Activated naive CD8-positive, alpha-beta T cell (primary cell): Measurements from ENCODE around the gene LEO1.
A peak's percentile ranks its signal among the peaks of the same experiment; 100 is the strongest.
"Not testable (repeated sequence)": the region's sequence is repeated elsewhere in the genome, so short reads cannot be mapped to it uniquely, and the experiment has no call there.

ENCODE experiments used
- H3K27ac Mint-ChIP-seq: one replicate; pipeline ENCODE4 v1.8.0; 2021; ENCODE audit warnings: mixed read lengths
- H3K27me3 Mint-ChIP-seq: one replicate; pipeline ENCODE4 v1.8.0; 2021; ENCODE audit warnings: mixed read lengths
- H3K36me3 Mint-ChIP-seq: one replicate; pipeline ENCODE4 v1.8.0; 2021; ENCODE audit warnings: mixed read lengths
- H3K4me1 Mint-ChIP-seq: one replicate; pipeline ENCODE4 v1.8.0; 2021; ENCODE audit warnings: low read depth, mixed read lengths
- H3K4me3 Mint-ChIP-seq: one replicate; pipeline ENCODE4 v1.8.0; 2021; ENCODE audit warnings: mild to moderate bottlenecking, mixed read lengths
- H3K9me3 Mint-ChIP-seq: one replicate; pipeline ENCODE4 v1.8.0; 2021; ENCODE audit warnings: low read depth, mixed read lengths

Gene LEO1

DNA sequence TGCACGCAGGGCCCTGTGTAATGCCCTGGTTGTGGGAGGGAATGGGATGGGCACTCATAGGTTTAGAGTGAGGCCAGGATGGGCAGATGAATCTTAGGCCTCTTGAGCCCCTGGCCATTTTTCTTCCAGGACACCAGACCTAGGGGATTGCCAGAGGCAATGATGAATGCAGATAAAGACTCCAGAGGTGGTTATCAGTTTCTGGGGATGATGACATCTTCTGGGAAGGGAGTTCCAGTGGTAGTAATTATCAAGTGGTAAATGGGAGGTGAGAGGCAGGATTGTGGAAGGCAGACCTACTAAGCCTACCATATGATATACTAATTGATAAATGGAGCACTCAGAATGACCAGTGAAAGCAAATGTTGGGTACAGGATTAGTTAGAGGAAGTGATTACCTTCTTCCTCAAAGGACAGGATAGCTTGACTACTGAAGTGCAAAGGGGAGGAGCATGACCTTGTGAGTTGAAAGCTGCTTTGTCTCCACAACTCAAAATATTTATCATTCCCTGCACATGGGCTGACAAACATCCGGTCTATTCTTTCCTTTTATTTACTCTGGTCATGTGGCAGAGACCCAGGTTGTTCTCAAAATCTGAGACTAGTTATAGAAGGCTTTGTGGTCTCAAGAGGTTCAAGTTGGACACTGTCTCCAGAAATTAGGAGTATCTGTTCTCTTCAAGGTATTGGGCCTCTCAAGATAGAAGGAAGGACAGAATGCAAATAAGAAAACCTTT, 37.3 kb upstream of the LEO1 start:
- Mint-ChIP-seq H3K27ac (no peak overlapping the region), H3K4me1 (peaks cover 40% of the 10 kb centered on the region), H3K36me3 (no peaks in the 10 kb centered on the region), H3K4me3 (no peak overlapping the region), H3K27me3 (no peaks in the 10 kb centered on the region), H3K9me3 (no peaks in the 10 kb centered on the region)

DNA sequence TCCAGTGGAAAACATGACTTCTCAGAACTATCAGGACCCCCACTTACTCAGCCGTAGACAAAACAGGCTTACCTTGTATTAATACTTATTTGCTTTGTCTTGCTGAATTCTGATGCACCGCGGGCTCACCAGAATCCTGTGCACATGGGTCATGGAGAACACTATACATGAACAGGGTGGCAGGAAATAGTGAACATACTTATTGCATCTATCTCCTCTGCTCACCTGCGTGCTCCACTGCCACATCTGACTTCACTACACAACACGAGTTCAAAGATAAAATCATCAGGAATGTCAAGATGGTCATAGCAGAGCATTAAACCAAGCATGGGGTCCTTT, 36.8 kb upstream of the LEO1 start:
- H3K27ac Mint-ChIP-seq, result peak overlapping the region; percentile 70
- no peaks in the 10 kb centered on the region for H3K27me3 Mint-ChIP-seq
- peaks cover 34% of the 10 kb centered on the region for H3K4me1 Mint-ChIP-seq
- H3K36me3 Mint-ChIP-seq, result no peaks in the 10 kb centered on the region
- no peak overlapping the region for H3K4me3 Mint-ChIP-seq
- H3K9me3 Mint-ChIP-seq, result no peaks in the 10 kb centered on the region

DNA sequence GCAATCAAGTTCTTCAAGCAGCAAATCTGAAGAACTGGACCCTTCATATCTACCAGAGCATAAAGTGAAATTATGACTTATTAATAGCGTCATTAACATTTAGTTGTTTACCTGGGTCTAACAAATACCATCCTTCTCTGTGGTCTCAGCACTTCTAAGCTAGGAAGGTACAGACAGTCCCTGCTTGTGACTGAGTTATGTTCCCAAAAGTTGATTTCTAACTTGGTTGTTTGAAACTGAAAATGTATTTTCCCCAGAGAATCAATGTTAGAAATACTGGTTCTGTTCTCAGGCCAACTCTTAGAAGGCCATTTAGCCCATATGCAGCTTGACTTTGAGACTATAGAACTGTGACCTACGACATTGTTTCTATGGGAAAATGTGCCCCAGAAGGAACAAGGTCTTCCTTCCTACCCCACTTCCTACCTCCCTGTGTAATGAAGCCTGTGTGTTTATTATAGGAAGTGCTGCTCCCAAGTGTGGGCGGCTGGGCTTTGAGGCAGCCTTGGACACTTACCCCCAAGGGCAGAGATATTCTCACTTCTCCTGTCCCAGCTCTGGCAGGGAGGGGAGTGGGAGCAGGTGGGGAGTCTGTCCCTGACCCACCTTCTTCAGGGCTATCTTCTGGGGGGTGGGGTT, 35.2 kb upstream of the LEO1 start:
- Mint-ChIP-seq H3K9me3 (no peaks in the 10 kb centered on the region), H3K27ac (peak overlapping the region; percentile 68), H3K27me3 (no peaks in the 10 kb centered on the region), H3K4me1 (peaks cover 29% of the 10 kb centered on the region), H3K4me3 (no peak overlapping the region), H3K36me3 (no peaks in the 10 kb centered on the region)

DNA sequence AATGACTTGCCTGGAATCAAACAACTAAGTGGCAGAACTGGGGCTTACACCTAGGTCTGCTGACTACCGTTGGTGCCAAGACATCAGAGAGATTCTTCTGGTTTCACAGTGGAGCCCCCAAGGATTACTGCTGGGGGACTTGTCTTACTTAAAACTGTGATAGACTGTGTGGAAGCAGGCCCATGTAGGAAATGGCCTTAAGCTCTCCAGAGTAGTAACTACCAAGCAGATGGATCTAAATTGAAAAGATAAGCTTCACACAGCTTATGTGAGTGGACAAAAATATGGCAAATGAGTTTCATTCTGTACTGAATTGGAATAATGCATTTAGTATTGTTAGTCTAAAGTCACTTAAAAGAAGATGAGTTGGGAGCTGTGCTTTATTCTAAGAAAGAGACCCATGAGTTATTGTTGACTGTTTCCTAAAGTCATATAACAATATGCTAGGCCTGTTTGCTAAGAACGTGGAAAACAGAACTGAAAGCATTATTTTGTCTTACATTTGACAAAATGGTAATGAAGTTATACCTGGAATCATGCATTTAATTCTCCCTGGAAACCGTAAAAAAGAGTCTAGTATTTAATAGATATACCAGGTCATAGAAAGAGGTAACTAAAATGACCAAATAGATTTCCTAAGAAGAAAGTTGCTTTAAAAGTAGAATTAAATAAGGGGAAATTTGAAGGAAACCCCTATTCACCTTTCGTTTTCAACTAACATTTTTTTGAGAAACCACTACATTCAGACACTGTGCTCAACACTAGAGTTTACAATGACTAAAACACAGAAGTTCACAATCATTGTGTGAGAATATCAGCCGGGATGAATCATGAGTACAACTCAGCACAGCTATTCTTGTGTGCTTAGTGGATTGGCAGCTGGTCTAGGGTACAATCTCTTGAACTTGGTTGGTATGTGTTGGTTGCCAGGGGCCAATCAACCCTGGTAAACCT, 34.4 kb upstream of the LEO1 start:
- no peaks in the 10 kb centered on the region for H3K27me3 Mint-ChIP-seq
- H3K27ac Mint-ChIP-seq, result peak overlapping the region; percentile 68
- H3K9me3 Mint-ChIP-seq, result no peaks in the 10 kb centered on the region
- H3K4me3 Mint-ChIP-seq, result peak overlapping the region; percentile 7
- no peaks in the 10 kb centered on the region for H3K36me3 Mint-ChIP-seq
- peaks cover 29% of the 10 kb centered on the region for H3K4me1 Mint-ChIP-seq

DNA sequence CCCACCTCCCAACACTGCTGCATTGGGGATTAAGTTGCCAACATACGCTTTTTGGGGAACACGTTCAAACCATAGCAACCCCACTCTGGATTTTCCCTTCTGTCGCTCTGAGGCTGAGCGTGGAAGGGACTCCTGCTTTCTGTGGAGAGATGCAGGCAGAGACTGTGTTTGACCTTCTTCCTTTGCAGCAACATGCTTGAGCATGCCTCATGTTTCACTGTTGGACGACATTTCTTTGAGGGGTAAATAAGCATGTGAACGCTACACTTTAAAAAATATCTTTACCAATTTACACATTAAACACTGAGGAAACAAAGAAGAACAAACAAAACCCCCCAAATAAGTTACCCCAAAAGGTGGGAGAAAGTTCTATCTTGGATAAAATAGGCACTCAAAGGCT, 33.2 kb upstream of the LEO1 start:
- Mint-ChIP-seq H3K27ac (no peak overlapping the region), H3K4me3 (no peak overlapping the region), H3K27me3 (no peaks in the 10 kb centered on the region), H3K36me3 (no peaks in the 10 kb centered on the region), H3K4me1 (peaks cover 26% of the 10 kb centered on the region), H3K9me3 (no peaks in the 10 kb centered on the region)

DNA sequence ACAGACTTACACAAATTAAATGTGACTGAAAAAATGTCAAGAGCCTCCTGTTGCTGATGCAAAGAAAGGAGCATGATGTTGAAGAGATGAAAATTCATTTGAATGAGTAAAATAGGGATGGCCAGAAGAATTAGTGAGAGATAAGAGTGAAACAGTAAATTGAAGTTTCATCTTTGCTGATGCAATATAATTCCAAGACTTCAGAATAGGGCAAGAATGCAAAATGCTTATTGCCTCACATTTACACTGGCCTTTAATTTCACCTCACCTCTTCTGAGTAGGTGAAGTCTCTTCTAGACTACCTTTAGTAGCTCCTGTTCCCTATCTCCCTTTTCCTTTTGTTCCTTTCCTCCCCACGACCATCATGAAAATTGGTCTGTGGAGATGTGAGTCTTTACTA, 32.1 kb upstream of the LEO1 start:
- no peak overlapping the region for H3K4me3 Mint-ChIP-seq
- H3K4me1 Mint-ChIP-seq, result peaks cover 22% of the 10 kb centered on the region
- H3K36me3 Mint-ChIP-seq, result no peaks in the 10 kb centered on the region
- no peak overlapping the region for H3K27ac Mint-ChIP-seq
- no peaks in the 10 kb centered on the region for H3K27me3 Mint-ChIP-seq
- no peaks in the 10 kb centered on the region for H3K9me3 Mint-ChIP-seq

DNA sequence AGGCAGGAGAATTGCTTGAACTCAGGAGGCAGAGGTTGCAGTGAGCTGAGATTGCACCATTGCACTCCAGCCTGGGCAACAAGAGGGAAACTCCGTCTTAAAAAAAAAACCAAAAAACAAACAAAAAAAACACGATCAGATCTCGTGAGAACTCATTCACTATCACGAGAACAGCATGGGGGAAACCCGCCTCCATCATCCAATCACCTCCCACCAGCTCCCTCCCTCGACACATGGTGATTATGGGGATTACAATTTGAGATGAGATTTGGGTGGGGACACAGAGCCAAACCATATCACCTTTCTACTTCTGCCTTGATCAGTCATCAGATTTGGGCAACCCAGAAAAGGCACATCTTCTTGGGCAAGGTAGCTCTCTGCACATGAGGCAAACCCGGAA, 31.5 kb upstream of the LEO1 start:
- not testable (repeated sequence) for H3K9me3 Mint-ChIP-seq, H3K27me3 Mint-ChIP-seq, H3K4me3 Mint-ChIP-seq, H3K27ac Mint-ChIP-seq, H3K36me3 Mint-ChIP-seq
- H3K4me1 Mint-ChIP-seq, result peaks cover 16% of the 10 kb centered on the region

DNA sequence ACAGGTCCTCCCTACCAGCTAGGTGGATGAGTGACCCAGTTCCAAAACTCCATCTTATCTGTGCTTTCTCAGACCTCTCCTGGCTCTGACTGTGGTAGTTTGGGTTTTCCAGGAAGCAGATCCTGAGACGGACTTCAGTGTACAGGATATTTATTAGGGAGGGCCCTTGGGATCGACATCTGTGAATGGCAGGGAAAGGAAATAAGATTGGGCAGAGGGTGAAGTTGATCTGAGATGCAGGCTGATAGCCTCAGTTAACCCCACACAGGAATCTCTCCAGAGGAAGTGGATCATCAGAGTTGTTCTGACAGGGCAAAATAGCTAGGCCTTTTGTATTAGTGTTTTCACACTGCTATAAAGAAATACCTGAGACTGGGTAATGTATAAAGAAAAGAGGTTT, 30.8 kb upstream of the LEO1 start:
- peaks cover 13% of the 10 kb centered on the region for H3K4me1 Mint-ChIP-seq
- H3K36me3 Mint-ChIP-seq, result no peaks in the 10 kb centered on the region
- no peak overlapping the region for H3K4me3 Mint-ChIP-seq
- no peaks in the 10 kb centered on the region for H3K9me3 Mint-ChIP-seq
- no peaks in the 10 kb centered on the region for H3K27me3 Mint-ChIP-seq
- no peak overlapping the region for H3K27ac Mint-ChIP-seq

DNA sequence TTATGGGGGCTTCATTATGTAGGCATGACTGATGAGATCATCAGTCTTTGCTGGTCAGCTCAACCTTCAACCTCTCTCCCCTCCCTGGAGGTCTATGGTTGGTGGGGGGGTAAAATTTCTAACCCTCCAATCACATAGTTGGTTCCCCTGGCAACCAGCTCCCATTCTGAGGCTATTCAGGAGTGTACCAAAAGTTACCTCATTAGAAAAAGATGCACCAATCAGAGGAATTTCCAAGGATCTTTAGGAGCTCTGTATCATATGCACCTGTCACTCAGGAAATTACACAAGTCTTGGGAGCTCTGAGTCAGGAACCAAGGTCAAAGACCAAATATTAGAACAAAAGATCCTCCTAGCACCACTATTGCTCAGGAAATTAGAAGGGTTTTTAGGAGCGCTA, 21.4 kb upstream of the LEO1 start:
- no peaks in the 10 kb centered on the region for H3K27me3 Mint-ChIP-seq
- H3K4me3 Mint-ChIP-seq, result no peak overlapping the region

DNA sequence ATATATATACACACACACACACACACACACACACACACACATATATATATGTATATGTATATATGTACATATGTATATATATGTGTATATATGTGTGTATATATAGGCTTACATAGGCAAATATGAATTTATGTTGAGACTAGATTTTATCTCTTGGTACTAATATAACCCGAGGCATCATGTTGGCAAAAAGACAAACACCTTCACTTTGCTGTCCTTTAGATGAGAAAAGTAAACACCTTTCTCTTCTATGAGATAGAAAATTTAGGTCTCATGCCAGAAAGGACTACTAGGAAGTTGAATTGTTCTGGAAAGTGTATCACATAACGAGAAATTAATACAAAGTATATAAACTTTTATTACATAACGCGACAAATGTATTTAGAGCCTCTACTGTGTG, 19.6 kb upstream of the LEO1 start:
- Mint-ChIP-seq H3K9me3 (no peaks in the 10 kb centered on the region), H3K4me1 (no peaks in the 10 kb centered on the region), H3K27me3 (no peaks in the 10 kb centered on the region), H3K36me3 (no peaks in the 10 kb centered on the region), H3K27ac (no peak overlapping the region), H3K4me3 (no peak overlapping the region)

More for the DNA sequence above, 21.4 kb upstream of the LEO1 start:
- H3K9me3 Mint-ChIP-seq, result no peaks in the 10 kb centered on the region
- H3K4me1 Mint-ChIP-seq, result no peaks in the 10 kb centered on the region
- no peak overlapping the region for H3K27ac Mint-ChIP-seq
- H3K36me3 Mint-ChIP-seq, result no peaks in the 10 kb centered on the region

DNA sequence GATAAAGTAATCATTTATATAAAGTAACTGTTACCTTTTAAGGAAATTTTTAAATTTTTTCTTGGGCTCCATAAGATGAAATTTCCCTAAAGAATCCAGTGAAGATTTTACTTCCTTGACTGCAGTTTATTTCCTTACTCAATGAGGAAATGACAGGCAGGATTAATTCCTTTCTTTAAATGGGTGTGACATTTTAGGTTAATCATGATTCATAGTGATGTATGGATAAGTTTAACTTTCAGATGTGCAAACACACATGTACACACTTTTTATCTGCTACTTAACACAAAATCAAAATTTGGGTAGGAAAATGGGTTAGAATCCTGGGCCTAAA, 11.2 kb upstream of the LEO1 start:
- no peak overlapping the region for H3K27ac Mint-ChIP-seq

DNA sequence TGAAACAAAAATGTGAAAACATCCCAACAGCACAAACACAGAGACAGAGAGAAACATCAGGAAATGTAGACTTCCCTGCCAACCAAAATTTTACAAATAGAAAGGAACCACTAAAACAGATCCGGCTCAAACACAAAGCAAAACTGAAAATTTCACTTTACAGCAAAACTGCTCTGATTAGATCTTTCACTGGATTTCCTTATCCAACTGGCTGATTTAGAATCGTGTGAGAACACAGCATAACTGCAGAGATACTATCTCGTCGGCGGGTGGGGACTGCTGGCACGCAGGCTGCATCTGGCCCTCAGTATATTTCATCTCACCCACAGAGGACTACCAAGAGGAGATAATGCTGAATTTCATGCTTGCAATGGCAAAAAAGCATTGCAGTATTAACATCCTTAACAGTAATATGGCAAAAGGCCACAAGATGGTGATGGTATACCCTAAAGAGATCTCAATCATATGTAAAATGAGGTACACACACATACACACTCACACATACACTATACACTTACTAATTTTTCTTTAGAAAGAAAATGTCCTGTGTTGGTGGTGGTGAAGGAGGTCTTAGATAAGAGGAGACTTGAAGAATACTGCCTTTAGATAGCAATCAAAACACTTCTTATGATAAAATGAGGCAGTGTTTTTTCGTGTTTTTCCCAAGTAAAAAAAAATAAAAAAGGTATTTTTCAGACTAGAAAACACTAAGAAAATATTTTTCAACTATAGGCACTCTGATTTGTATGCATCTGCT, 10.6 kb upstream of the LEO1 start:
- H3K27ac Mint-ChIP-seq, result peak overlapping the region; percentile 70
- H3K4me1 Mint-ChIP-seq, result peaks cover 14% of the 10 kb centered on the region
- H3K36me3 Mint-ChIP-seq, result peaks cover 2% of the 10 kb centered on the region
- H3K27me3 Mint-ChIP-seq, result no peaks in the 10 kb centered on the region
- H3K4me3 Mint-ChIP-seq, result peak overlapping the region; percentile 67
- no peaks in the 10 kb centered on the region for H3K9me3 Mint-ChIP-seq

More for the DNA sequence above, 11.2 kb upstream of the LEO1 start:
- Mint-ChIP-seq H3K36me3 (peaks cover 2% of the 10 kb centered on the region), H3K9me3 (no peaks in the 10 kb centered on the region), H3K27me3 (no peaks in the 10 kb centered on the region), H3K4me1 (peaks cover 14% of the 10 kb centered on the region), H3K4me3 (no peak overlapping the region)

DNA sequence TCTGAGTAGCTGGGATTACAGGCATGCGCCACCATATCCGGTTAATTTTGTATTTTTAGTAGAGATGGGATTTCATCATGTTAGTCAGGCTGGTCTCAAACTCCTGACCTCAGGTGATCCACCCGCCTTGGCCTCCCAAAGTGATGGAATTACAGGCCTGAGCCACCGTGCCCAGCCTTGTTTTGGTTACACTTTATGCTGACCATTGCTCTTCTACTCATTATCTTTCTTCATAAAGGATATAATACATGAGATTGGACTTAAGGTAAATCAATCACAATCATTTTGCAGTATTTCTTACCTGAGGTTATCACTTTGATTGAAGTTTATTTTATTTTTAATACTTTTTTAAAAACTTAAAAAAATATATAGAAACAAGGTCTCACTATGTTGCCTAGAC, 2.2 kb upstream of the LEO1 start:
- Mint-ChIP-seq H3K36me3 (peaks cover 2% of the 10 kb centered on the region), H3K27ac (no peak overlapping the region), H3K4me3 (no peak overlapping the region), H3K4me1 (peaks cover 28% of the 10 kb centered on the region), H3K9me3 (no peaks in the 10 kb centered on the region), H3K27me3 (no peaks in the 10 kb centered on the region)

DNA sequence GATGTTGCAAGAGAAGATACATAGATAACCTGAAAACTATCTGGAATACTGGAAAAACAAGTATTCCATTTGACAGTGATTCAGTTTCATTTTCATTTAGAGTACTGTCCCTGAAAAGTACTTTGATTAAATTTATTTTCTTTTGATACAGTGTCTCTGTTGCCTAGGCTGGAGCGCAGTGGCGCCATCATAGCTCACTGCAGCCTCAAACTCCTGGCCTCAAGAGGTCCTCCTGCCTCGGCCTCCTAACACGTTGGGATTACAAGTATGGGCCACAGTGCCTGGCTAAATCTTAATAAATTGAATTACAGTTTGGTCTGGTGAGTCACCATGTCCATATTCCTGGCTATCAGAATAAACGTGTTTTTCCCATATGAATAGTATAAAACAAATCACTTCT, 1.6 kb upstream of the LEO1 start:
- no peaks in the 10 kb centered on the region for H3K9me3 Mint-ChIP-seq
- peaks cover 2% of the 10 kb centered on the region for H3K36me3 Mint-ChIP-seq
- no peak overlapping the region for H3K27ac Mint-ChIP-seq
- peak overlapping the region; percentile 52 for H3K4me3 Mint-ChIP-seq
- no peaks in the 10 kb centered on the region for H3K27me3 Mint-ChIP-seq
- H3K4me1 Mint-ChIP-seq, result peaks cover 28% of the 10 kb centered on the region

DNA sequence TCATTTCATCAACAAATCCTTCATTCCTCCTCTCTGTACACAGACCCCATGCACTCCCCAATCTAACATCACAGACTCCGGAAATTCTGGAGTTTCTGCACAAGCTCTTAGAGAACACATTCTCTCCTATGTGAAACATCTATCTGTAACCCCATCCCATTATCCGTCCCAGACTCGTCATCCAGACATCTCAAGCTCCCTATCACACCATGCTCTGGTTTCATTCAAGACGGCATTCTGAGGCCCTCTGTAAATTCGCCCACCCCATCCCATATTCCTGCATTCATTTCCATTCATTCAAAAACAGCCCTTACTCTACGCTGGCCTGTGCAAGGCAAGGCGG, 575 bp downstream of the LEO1 start:
- H3K36me3 Mint-ChIP-seq, result peaks cover 10% of the 10 kb centered on the region
- peaks cover 35% of the 10 kb centered on the region for H3K4me1 Mint-ChIP-seq
- peaks cover 3% of the 10 kb centered on the region for H3K9me3 Mint-ChIP-seq
- H3K27ac Mint-ChIP-seq, result peak overlapping the region; percentile 96
- peak overlapping the region; percentile 96 for H3K4me3 Mint-ChIP-seq
- H3K27me3 Mint-ChIP-seq, result no peaks in the 10 kb centered on the region
